Prostate gland (tissue), 2 donors: Measurements from ENCODE around the gene SLC6A11.

Experiments used
- POLR2A ChIP-seq: fragments of 450-650 bp; IDR thresholded peaks from one replicate; pipeline ENCODE4 v1.6.1; 2016; ENCODE audit warnings: antibody characterized with exemption, mild to moderate bottlenecking
- POLR2AphosphoS5 ChIP-seq: sonication (generic); formaldehyde crosslinking; IDR thresholded peaks from one replicate; pipeline ENCODE4 v1.6.1; 2017; ENCODE audit warnings: antibody characterized with exemption
- TF ChIP-seq, protein P1 (sequence below), 4 experiments: fragments of 200-600 bp in 2 of 4; fragments of 450-650 bp in 2 of 4; sonication (generic) in 2 of 4; IDR thresholded peaks; 1 replicate in 3 of 4; 2 replicates in 1 of 4; pipeline ENCODE4 v1.5.1; 2016 to 2019; ENCODE audit warnings: antibody characterized with exemption in 4 of 4, mild to moderate bottlenecking in 2 of 4, moderate library complexity in 2 of 4

DNA sequence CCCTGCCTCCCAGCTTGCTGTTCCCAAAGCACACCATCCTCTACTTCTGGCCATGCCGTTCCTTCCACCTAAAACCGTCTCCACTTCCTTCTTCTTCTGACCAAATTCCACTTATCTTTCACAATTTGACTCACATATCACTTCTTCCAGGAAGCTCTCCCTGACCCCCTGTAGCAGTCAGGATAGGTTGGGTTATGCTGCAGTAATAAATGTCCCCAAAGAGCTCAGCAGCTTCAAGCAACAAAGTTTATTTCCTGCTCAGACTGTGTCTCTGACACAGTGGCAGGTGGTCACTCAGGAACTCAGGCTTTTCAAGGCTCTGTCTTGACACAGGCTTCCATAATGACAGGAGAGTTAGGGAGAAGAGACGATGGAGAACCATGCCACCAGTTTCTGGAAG, 27.4 kb downstream of the SLC6A11 start:
- TF ChIP-seq, protein P1, sequence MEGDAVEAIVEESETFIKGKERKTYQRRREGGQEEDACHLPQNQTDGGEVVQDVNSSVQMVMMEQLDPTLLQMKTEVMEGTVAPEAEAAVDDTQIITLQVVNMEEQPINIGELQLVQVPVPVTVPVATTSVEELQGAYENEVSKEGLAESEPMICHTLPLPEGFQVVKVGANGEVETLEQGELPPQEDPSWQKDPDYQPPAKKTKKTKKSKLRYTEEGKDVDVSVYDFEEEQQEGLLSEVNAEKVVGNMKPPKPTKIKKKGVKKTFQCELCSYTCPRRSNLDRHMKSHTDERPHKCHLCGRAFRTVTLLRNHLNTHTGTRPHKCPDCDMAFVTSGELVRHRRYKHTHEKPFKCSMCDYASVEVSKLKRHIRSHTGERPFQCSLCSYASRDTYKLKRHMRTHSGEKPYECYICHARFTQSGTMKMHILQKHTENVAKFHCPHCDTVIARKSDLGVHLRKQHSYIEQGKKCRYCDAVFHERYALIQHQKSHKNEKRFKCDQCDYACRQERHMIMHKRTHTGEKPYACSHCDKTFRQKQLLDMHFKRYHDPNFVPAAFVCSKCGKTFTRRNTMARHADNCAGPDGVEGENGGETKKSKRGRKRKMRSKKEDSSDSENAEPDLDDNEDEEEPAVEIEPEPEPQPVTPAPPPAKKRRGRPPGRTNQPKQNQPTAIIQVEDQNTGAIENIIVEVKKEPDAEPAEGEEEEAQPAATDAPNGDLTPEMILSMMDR (IDR thresholded peaks at IDR 0.05): no peak
- no peak for TF ChIP-seq POLR2A
- TF ChIP-seq POLR2AphosphoS5: no peak
